HG02623 (cell line): ENCODE measurements around the gene IPO8.

Experiments used
- ATAC-seq: cut with Tn5 transposase; IDR thresholded peaks from one replicate; pipeline ENCODE4 v1.9.1; 2021; ENCODE audit warnings: moderate library complexity; ENCODE audit not compliant: unreplicated experiment

The IPO8 gene

GRCh38 chr12:30695199-30696102 is at the start of gene IPO8:
IPO8 (minus strand) TSS chr12:30695869; CDS start chr12:30695647, 222 bp downstream.
- peak; percentile 80 for ATAC-seq

GRCh38 chr12:30744321-30744720 is 48.7 kb upstream of the IPO8 start:
- ATAC-seq, result no peak

- ATAC-seq, result no peak
These were observed 44.6 kb upstream of the IPO8 start for GRCh38 chr12:30740274-30740673.

- no peak for ATAC-seq
These were observed 43.4 kb upstream of the IPO8 start for GRCh38 chr12:30739020-30739419.

GRCh38 chr12:30732954-30733637 is 37.4 kb upstream of the IPO8 start:
- no peak for ATAC-seq

- no peak for ATAC-seq
These were observed 34.3 kb upstream of the IPO8 start for GRCh38 chr12:30730011-30730410.

GRCh38 chr12:30729547-30729946 is 33.9 kb upstream of the IPO8 start:
- ATAC-seq, result no peak

GRCh38 chr12:30726647-30727046 is 31.0 kb upstream of the IPO8 start:
- ATAC-seq, result no peak

GRCh38 chr12:30725739-30726138 is 30.1 kb upstream of the IPO8 start:
- no peak for ATAC-seq

GRCh38 chr12:30719060-30719459 is 23.4 kb upstream of the IPO8 start:
- no peak for ATAC-seq

GRCh38 chr12:30707613-30708342 is 12.1 kb upstream of the IPO8 start:
- no peak for ATAC-seq

- no peak for ATAC-seq
These were observed 10.8 kb upstream of the IPO8 start for GRCh38 chr12:30706476-30706875.

GRCh38 chr12:30701056-30701455 is 5.4 kb upstream of the IPO8 start:
- ATAC-seq, result no peak

GRCh38 chr12:30700216-30700900 is 4.7 kb upstream of the IPO8 start:
- ATAC-seq, result no peak

- no peak for ATAC-seq
These were observed 2.7 kb upstream of the IPO8 start for GRCh38 chr12:30698346-30698745.

GRCh38 chr12:30696943-30697342 is 1.3 kb upstream of the IPO8 start:
- ATAC-seq, result no peak

- ATAC-seq, result no peak
These were observed 817 bp upstream of the IPO8 start for GRCh38 chr12:30696486-30696885.

- peak; percentile 31 for ATAC-seq
These were observed 387 bp upstream of the IPO8 start for GRCh38 chr12:30696103-30696408.

GRCh38 chr12:30694412-30695198 is 1.1 kb downstream of the IPO8 start:
- peak; percentile 25 for ATAC-seq

GRCh38 chr12:30692470-30692869 is 3.2 kb downstream of the IPO8 start:
- no peak for ATAC-seq
